GM12878 (cell line): Measurements from ENCODE around the gene ARHGAP6. TPM values are rescaled to one million over a fixed set of nuclear protein-coding genes. Genes with fewer than 3 reads are reported as not detected.

Source experiments
- ATAC-seq: fragments of 200-7000 bp; cut with Tn5 transposase; 3 replicates; pipeline ENCODE4 v1.9.1; 2020; ENCODE audit warnings: mild to moderate bottlenecking, moderate library complexity
- BruUV-seq: library from RNA; stranded (reverse); fragments of 400-500 nt; replicated peaks from 2 replicates; lab custom pipeline; 2021; lab: Mats Ljungman, UMichigan
- CTCF ChIA-PET: fragments of 300-600 bp; sonication (Branson Sonifier 250); formaldehyde crosslinking; extraction: SDS; loops from one replicate; lab custom pipeline; 2021; ENCODE audit warnings: inconsistent platforms; lab: Yijun Ruan, JAX
- POLR2A ChIA-PET: fragments of 350-600 bp; formaldehyde crosslinking; extraction: SDS; loops from one replicate; lab custom pipeline; 2021; ENCODE audit warnings: inconsistent platforms; lab: Charles Lee
- RAD21 ChIA-PET: fragments of 300-600 bp; sonication (Branson Sonifier 250); formaldehyde crosslinking; loops from one replicate; lab custom pipeline; 2023; ENCODE audit warnings: antibody characterized with exemption; ENCODE audit not compliant: unreplicated experiment; lab: Charles Lee
- SMC1A ChIA-PET: fragments of 300-600 bp; sonication (Branson Sonifier 250); formaldehyde crosslinking; loops from one replicate; lab custom pipeline; 2023; ENCODE audit not compliant: unreplicated experiment, uncharacterized antibody; lab: Charles Lee
- DNase-seq: peaks from one replicate; pipeline ENCODE4 v3.0.0-alpha.2; 2011; ENCODE audit warnings: low read depth, low spot score
- FAIRE-seq: peaks from 3 replicates; lab custom pipeline; 2011; peaks lifted over from hg19 to GRCh38; lab: Jason Lieb, UNC
- H2AFZ ChIP-seq: 2 replicates; pipeline ENCODE4 v1.6.0; 2011; ENCODE audit warnings: low read depth, low read length, control low read depth; ENCODE audit not compliant: control insufficient read depth
- H3K27ac ChIP-seq: 2 replicates; pipeline ENCODE4 v1.5.1; 2011; ENCODE audit warnings: control low read depth; ENCODE audit not compliant: control insufficient read depth, insufficient read depth
- H3K27me3 ChIP-seq, 2 experiments: replicated peaks in 1 of 2; 2 replicates each; pipeline versions ENCODE4 v1.6.0 to v1.6.1; 2011; ENCODE audit warnings: low read length in 1 of 2; ENCODE audit not compliant: control insufficient read depth in 2 of 2, insufficient read depth in 2 of 2
- H3K36me3 ChIP-seq, 2 experiments: 2 replicates each; pipeline ENCODE4 v1.5.1; 2011; ENCODE audit warnings: low read length in 1 of 2; ENCODE audit not compliant: control insufficient read depth in 2 of 2, insufficient read depth in 2 of 2
- H3K4me1 ChIP-seq: 2 replicates; pipeline ENCODE4 v1.6.1; 2011; ENCODE audit warnings: mild to moderate bottlenecking, low read length, moderate library complexity, mixed read lengths; ENCODE audit not compliant: control insufficient read depth, insufficient read depth
- H3K4me2 ChIP-seq: 2 replicates; pipeline ENCODE4 v1.6.0; 2011; ENCODE audit warnings: control low read depth; ENCODE audit not compliant: control insufficient read depth, insufficient read depth
- H3K4me3 ChIP-seq: fragments of 200-600 bp; sonication (generic); 2 replicates; pipeline ENCODE4 v1.5.1; 2016
- H3K79me2 ChIP-seq: 2 replicates; pipeline ENCODE4 v1.6.0; 2011; ENCODE audit warnings: low read length; ENCODE audit not compliant: control insufficient read depth, insufficient read depth
- H3K9ac ChIP-seq: 2 replicates; pipeline ENCODE4 v1.8.0; 2011; ENCODE audit warnings: low read length, control low read depth, mixed read lengths; ENCODE audit not compliant: control insufficient read depth, insufficient read depth
- H3K9me3 ChIP-seq: replicated peaks from 3 replicates; pipeline ENCODE4 v1.5.1; 2011; ENCODE audit warnings: mild to moderate bottlenecking, low read length; ENCODE audit not compliant: control insufficient read depth, insufficient read depth
- H4K20me1 ChIP-seq: 2 replicates; pipeline ENCODE4 v1.6.0; 2011; ENCODE audit not compliant: control insufficient read depth, insufficient read depth
- CBX3 ChIP-seq: fragments of 200-600 bp; sonication (generic); IDR thresholded peaks from 2 replicates; pipeline ENCODE4 v1.6.1; 2016; ENCODE audit warnings: low read depth, borderline replicate concordance
- DPF2 ChIP-seq: fragments of 450-650 bp; IDR thresholded peaks from 2 replicates; pipeline ENCODE4 v1.6.1; 2017; ENCODE audit warnings: mild to moderate bottlenecking
- E2F4 ChIP-seq: IDR thresholded peaks from 2 replicates; pipeline ENCODE4 v1.6.1; 2012; ENCODE audit warnings: low read depth, low read length, improper control_type of control experiment
- E4F1 ChIP-seq: fragments of 450-650 bp; IDR thresholded peaks from 2 replicates; pipeline ENCODE4 v1.6.1; 2018; ENCODE audit warnings: borderline replicate concordance, mild to moderate bottlenecking; ENCODE audit not compliant: partially characterized antibody
- POLR2AphosphoS5 ChIP-seq: IDR thresholded peaks from 2 replicates; pipeline ENCODE4 v1.6.1; 2011; ENCODE audit warnings: mild to moderate bottlenecking, low read length, inconsistent platforms
- RELA ChIP-seq: fragments of 450-650 bp; IDR thresholded peaks from 2 replicates; pipeline ENCODE4 v1.8.0; 2014; ENCODE audit warnings: borderline replicate concordance; ENCODE audit not compliant: partially characterized antibody
- SP1 ChIP-seq: IDR thresholded peaks from one replicate; pipeline ENCODE4 v1.6.1; 2011; ENCODE audit warnings: low read depth, low read length
- SPI1 ChIP-seq: IDR thresholded peaks from 2 replicates; pipeline ENCODE4 v1.6.1; 2011; ENCODE audit warnings: low read depth, mild to moderate bottlenecking, low read length, moderate library complexity, borderline replicate concordance; ENCODE audit not compliant: insufficient read depth
- SREBF1 ChIP-seq: IDR thresholded peaks from 2 replicates; pipeline ENCODE4 v1.6.1; 2012; ENCODE audit warnings: mild to moderate bottlenecking, low read length
- STAT1 ChIP-seq: fragments of 450-650 bp; conservative IDR thresholded peaks from 2 replicates; pipeline ENCODE4 v1.6.1; 2014; ENCODE audit warnings: antibody characterized with exemption, mild to moderate bottlenecking
- TAF1 ChIP-seq: IDR thresholded peaks from 2 replicates; pipeline ENCODE4 v1.6.1; 2011; ENCODE audit warnings: mild to moderate bottlenecking, low read depth, low read length, borderline replicate concordance
- TCF12 ChIP-seq: IDR thresholded peaks from 2 replicates; pipeline ENCODE4 v1.6.1; 2011; ENCODE audit warnings: low read depth, mild to moderate bottlenecking, low read length
- ZBTB4 ChIP-seq: fragments of 450-650 bp; formaldehyde crosslinking; IDR thresholded peaks from 2 replicates; pipeline ENCODE4 v1.4.0; 2022; ENCODE audit warnings: mild to moderate bottlenecking, moderate library complexity
- WGBS: methylation state at CpG from one replicate; pipeline ENCODE4 v1.1.6; 2016; ENCODE audit warnings: low lambda C conversion rate; ENCODE audit not compliant: insufficient replicate concordance, insufficient coverage; ENCODE audit errors: missing lambda C conversion rate; 5-methylcytosine and 5-hydroxymethylcytosine counted together
- in situ Hi-C: fragments of 300-500 bp; cut with MboI; formaldehyde crosslinking; loops from 9 replicates; pipeline ENCODE4 v1.14.3; 2018; ENCODE audit warnings: mixed read lengths
- intact Hi-C: fragments of 100-400 bp; cut with micrococcal nuclease; formaldehyde crosslinking; loops from one replicate; pipeline ENCODE4 v1.14.2; 2022; ENCODE audit not compliant: unreplicated experiment
- polyA plus RNA-seq, 11 experiments: library from polyadenylated mRNA; depleted of rRNA in 4 of 11; unstranded in 6 of 11; stranded (reverse) in 5 of 11; fragments of >200 nt; fragmentation: Nextera tagmentation in 4 of 11; fragmentation: Illumina TruSeq in 1 of 11; extraction: Ambion mirVana in 4 of 11; extraction: Trizol in 1 of 11; gene quantifications; 1 replicate in 1 of 11; 2 replicates in 10 of 11; pipeline versions ENCODE4 v1.2.1 to v1.2.3, GENCODE V29; 2011 to 2016; ENCODE audit warnings: inconsistent platforms in 2 of 11, missing spikeins in 2 of 11, low read depth in 1 of 11
- total RNA-seq, 4 experiments: library from RNA; depleted of rRNA in 3 of 4; stranded (reverse); fragments of >200 nt in 3 of 4; fragmentation: Illumina TruSeq in 1 of 4; extraction: Trizol in 1 of 4; gene quantifications; 2 replicates each; pipeline versions ENCODE4 v1.2.1 to v1.2.3, GENCODE V29; 2013 to 2021

ARHGAP6 gene
- total and polyA plus RNA-seq, 10 of the 15 experiments (the other 5 are each of a cell fraction or from before 2014, with no cell fraction given) = 0.20 to 1.8 (median 0.76) TPM

- Histone ChIP-seq H4K20me1 (no peaks in the 10 kb centered on the region), H3K27ac (no peak overlapping the region), H3K4me3 (no peak overlapping the region), H3K79me2 (no peaks in the 10 kb centered on the region), H3K9ac (no peak overlapping the region), H3K36me3 (no peaks in the 10 kb centered on the region), H2AFZ (no peak overlapping the region), H3K4me2 (no peak overlapping the region), H3K9me3 (no peaks in the 10 kb centered on the region), H3K4me1 (no peaks in the 10 kb centered on the region), H3K27me3 (no peaks in the 10 kb centered on the region; a peak in 2 of 4 replicates)
- WGBS = 28% methylated on average over 2 of the region's 2 CpGs
- CTCF ChIA-PET = interaction anchor here (0.8 to 1.0 kb wide), 2 partner anchors 8 to 13 kb away, joined by 3 read pairs; no protein-coding TSS in a partner anchor
- BruUV-seq = no TSS peak
- SMC1A ChIA-PET = interaction anchor here (1.2 kb wide), 1 partner anchor 63 kb away, joined by 3 read pairs; no protein-coding TSS in a partner anchor
- FAIRE-seq (no peak), DNase-seq (no peak), ATAC-seq (no peak)
- RAD21 ChIA-PET = no interaction called here
- POLR2A ChIA-PET = no interaction called here
- TF ChIP-seq RELA (no peak), TAF1 (no peak), SPI1 (no peak), CBX3 (no peak), ZBTB4 (CRISPR knock-in tag) (no peak), DPF2 (no peak), POLR2AphosphoS5 (no peak), SREBF1 (no peak), E4F1 (no peak), TCF12 (no peak), E2F4 (no peak), SP1 (no peak), STAT1 (no peak)
- in situ Hi-C loops = no loop called here
- intact Hi-C loops = loop anchor here (5.0 kb wide), 1 partner anchor 307 kb away; no protein-coding TSS in a partner anchor
Measured at GRCh38 chrX:11449613-11450012, 216.1 kb downstream of the ARHGAP6 start.
